ENCODE data around the gene SAMD9.

- TF ChIP-seq POLR2A (IDR thresholded peaks at IDR 0.05) (no peak), CTCF (IDR thresholded peaks at IDR 0.05 in 8 of 11, conservative IDR thresholded peaks at IDR 0.05 in 3 of 11) (no peak), POLR2AphosphoS5 (IDR thresholded peaks at IDR 0.05) (no peak)
Observed at GRCh38 chr7:93053949-93054943, 63.5 kb downstream of the SAMD9 start.

Measured in spleen (tissue), 7 donors.